Gastrocnemius medialis (tissue), 4 donors: ENCODE measurements around the gene STAG1.

Experiments used
- CTCF ChIP-seq, 5 experiments: fragments of 450-650 bp in 3 of 5; fragments of 200-600 bp in 2 of 5; sonication (generic) in 2 of 5; IDR thresholded peaks in 4 of 5; conservative IDR thresholded peaks in 1 of 5; 1 replicate in 4 of 5; 2 replicates in 1 of 5; pipeline ENCODE4 v1.5.1; 2016 to 2019; ENCODE audit warnings: antibody characterized with exemption in 5 of 5, mild to moderate bottlenecking in 3 of 5, moderate library complexity in 3 of 5
- POLR2A ChIP-seq, 2 donors: fragments of 450-650 bp; IDR thresholded peaks; one replicate each; pipeline ENCODE4 v1.6.1; 2017; ENCODE audit warnings: antibody characterized with exemption in 2 of 2, mild to moderate bottlenecking in 2 of 2, moderate library complexity in 2 of 2

- TF ChIP-seq CTCF (IDR thresholded peaks at IDR 0.05 in 4 of 5, conservative IDR thresholded peaks at IDR 0.05 in 1 of 5) (no peak), POLR2A (IDR thresholded peaks at IDR 0.05) (no peak)
These were observed 401.6 kb downstream of the STAG1 start for GRCh38 chr3:136350557-136350956.
